NCI-H2081 treated with DMSO at 0.1 percent for 48 hours (cell line): ENCODE measurements around the gene PIGT.
"Not testable (repeated sequence)": the region's sequence is repeated elsewhere in the genome, so short reads cannot be mapped to it uniquely, and the experiment has no call there.

ENCODE experiments used
- DNase-seq: peaks from one replicate; lab custom pipeline; 2025; lab: John Stamatoyannopoulos, UW

PIGT gene

DNA sequence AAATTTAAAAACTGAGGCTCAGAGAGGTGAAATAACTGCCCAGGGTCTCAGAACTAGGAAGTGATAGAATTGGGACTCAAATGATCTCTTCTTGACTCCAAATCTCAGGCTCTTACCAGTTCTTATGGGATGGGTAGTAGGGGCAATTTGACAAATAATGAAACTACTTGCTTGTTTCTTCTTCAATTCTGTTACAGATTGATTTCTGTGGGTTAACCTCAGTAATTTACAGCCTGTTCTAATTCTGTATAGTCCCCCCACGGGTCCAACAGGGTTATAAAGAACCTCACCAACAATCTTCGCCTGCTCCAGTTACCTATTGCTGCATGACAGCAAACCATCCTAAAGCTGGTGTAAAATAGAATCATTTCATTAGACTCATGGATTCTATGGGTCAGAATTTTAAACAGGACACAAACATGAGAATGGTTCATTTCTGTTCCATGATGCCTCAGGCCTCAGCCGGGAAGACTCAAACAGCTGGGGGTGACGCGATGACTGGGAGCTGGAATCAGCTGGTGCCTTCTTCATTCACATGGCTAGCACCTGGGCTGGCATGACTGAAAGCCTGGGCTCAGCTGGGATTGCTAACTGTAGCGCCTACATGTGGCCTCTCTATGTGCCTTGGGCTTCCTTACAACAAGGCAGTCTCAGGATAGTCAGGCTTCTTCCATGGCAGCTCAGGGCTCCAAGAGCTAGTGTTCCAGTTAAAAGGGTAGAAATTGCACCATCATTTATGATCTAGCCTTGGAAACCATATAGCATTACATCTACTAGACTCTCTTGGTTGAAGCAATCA, 47.0 kb downstream of the PIGT start:
- DNase-seq, result no peak

DNA sequence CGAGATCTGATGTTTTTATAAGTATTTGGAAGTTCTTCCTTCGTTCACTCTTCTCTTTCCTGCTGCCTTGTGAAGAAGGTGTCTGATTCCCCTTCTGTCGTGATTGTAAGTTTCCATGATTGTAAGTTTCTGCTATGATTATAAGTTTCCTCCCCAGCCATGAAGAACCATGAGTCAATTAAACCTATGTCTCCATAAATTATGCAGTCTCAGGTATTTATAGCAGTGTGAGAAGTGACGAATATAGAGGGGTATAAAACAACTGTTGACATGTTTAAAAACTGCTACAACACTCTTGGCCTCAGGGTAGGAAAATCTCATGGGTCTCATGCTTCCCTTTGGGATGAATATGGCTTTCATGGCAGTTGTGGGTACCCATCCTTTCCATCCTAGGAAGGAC, 47.8 kb downstream of the PIGT start:
- no peak for DNase-seq

DNA sequence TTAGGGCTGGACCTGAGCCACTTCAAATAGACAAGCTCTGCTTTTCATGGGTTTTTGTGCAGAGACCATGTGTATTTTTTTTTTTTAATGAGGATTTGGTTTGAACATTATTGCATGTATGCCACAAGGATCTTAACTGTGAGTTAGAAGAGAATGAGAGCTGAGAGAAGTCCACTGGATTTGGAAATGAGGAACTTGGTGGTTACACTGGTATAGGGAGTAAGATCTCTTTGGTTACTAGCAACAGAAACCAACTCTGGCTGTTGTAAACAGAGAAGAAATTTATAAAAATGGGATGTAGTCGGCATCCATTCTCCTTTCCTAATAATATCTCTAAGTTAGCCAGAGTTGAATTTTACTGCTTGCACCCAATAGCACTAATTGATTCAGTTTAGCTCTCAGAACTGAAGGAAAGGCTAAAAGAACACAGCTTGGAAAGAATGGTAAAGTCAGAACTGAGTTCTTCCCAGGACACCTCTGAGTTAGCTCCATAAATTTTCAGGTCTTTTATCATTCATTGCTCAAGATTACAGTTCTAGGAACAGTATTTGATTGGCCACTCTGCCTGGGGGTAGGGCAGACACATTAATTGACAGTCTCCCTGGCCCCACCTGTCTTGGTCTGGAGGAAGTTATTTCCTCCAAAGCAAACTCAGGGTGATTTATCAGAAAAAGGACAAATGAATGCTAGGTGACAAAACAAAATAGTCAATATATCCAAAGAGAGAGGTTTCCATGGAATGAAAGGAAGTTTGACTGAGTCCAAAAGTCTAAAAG, 49.7 kb downstream of the PIGT start:
- DNase-seq, result no peak

DNA sequence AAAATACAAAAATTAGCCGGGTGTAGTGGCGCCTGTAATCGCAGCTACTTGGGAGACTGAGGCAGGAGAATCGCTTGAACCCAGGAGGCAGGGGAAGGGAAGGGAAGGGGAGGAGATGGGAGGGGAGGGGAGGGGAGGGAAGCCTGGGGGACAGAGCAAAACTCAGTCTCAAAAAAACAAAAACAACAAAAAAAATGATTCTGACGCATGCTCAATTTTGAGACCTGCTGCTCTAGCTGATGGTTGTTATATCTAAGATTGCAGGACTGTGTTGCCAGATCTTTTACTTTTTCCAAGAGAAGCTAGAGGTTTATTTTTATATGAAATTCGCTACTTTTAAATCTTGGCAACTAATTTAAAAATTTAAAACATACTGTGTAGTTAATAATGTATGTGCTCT, 51.2 kb downstream of the PIGT start:
- no peak for DNase-seq

DNA sequence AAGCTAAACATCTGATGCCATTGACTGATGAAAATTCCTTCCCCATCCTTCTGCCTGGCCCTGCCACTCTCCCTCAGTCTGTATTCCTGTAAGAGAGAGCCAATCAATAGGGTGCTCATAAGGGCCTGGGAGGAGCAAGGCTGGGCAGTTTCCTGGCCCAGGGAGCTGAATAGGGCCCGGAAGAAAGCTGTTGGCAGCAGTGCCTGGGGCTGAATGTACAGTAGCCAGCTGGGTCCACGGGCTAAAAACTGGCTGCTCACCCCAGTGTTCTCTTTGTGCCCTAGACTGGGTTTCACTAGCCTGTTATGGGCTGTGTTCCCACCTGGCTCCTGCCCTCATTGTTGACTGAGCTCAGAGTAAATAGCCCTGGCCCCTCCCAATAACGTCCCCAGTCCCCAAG, 51.9 kb downstream of the PIGT start:
- DNase-seq, result peak; percentile 35

DNA sequence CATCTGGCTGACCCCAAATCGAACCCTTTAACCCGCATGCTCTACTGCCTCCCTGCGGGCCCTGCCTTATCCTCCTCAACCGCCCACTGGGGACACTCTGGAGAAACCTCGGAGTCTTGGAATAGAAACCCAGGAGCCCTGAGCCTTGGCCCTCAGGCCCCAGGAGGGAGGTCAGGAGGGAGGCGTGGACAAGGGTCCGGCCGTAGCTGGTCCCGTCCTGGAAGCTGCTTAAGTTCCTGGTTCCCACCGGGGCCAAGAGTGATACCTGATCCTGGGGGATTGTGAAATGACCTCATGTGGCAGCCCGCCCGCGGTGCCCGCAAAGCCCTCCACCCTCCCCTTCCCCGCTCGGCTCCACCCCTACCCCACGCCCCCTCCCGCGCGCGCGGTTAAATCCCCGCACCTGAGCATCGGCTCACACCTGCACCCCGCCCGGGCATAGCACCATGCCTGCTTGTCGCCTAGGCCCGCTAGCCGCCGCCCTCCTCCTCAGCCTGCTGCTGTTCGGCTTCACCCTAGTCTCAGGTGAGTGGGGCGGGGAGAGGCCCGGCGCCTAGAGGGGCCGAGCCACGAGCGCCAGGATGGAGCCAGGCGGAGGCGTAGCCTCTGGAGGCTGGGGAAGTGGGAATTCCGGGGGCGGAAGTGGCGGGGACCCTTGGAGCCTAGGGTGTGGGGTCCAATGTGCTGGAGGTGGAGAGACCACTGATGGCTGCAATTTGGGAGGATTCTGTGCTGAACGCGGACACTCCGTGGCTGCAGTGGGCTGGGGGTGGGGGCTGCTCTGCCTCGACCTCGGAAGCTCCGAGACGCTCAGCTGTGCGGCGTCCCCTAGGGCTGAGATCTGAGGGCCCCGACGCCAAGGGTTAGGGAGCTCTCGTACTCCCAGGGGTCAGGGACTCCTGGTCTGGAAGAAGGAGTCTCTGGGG, 53.7 kb downstream of the PIGT start, which contains the start of gene WFDC2:
WFDC2 (plus strand) TSS at position 418 of the 926 bp plus-strand sequence; CDS start at position 447, 29 bp downstream.
- DNase-seq, result no peak

DNA sequence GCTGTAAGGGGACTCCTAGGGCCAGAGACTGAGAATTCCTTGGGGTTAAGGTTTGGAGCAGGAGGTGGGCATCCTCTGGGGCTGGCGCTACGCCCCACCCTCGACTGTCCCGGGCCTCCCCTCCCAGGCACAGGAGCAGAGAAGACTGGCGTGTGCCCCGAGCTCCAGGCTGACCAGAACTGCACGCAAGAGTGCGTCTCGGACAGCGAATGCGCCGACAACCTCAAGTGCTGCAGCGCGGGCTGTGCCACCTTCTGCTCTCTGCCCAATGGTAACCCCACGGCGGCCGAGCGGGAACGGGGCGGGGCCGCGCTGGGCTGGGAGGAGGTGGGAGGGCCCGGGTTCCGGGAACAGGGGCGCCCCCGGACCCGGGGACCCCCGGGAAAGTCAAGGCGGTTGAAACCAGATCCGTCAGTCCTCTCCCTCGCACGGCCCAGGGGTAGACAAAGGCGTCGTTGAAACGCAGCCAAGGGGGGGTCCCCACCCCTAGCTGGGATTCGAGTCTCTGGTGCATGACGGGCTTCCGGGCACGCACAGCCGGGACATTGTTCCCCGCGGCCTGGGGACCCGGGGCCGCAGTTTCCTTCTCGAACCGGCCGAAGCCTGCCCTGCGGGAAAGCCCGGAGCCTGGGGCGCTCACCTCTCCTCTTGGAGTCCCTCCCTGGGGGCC, 54.5 kb downstream of the PIGT start:
- no peak for DNase-seq

DNA sequence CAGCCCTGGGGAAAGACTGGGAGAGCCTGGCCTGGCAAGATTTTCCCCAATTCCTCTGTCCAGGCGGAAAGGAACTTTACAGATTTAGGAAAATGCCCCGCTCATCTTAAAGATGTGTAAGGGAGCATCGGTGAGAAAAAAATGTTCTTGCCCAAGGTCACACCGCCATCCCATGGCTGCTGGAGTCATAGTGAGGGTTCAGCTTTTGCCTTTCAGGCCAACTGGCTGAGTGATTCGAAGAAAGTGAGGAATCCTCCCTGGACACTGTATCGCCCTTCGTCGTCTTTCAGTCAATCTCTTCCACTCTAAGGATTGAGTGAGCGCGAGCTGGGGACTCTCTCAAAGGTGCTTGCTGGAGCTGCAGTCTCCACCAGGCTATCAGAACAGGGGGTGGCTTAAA, 55.0 kb downstream of the PIGT start:
- DNase-seq, result no peak

DNA sequence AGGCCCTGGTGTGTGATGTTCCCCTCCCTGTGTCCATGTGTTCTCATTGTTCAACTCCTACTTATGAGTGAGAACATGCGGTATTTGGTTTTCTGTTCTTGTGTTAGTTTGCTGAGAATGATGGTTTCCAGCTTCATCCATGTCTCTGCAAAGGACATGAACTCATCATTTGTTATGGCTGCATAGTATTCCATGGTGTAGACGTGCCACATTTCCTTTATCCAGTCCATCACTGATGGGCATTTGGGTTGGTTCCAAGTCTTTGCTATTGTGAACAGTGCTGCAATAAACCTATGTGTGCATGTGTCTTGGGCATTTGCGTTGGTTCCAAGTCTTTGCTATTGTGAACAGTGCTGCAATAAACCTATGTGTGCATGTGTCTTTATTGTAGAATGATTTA, 56.3 kb downstream of the PIGT start:
- not testable (repeated sequence) for DNase-seq
